GM12875 (cell line): Measurements from ENCODE around the gene KLHL28.

Source experiments
- H3K4me3 ChIP-seq: one replicate; pipeline ENCODE4 v1.5.1; 2011; ENCODE audit warnings: low read depth, low read length, control low read depth
- CTCF ChIP-seq: IDR thresholded peaks from 2 replicates; pipeline ENCODE4 v1.5.1; 2011; ENCODE audit warnings: low read depth, mild to moderate bottlenecking, control low read depth, inconsistent platforms, low read length, moderate library complexity, borderline replicate concordance; ENCODE audit not compliant: insufficient read depth

Gene KLHL28

DNA sequence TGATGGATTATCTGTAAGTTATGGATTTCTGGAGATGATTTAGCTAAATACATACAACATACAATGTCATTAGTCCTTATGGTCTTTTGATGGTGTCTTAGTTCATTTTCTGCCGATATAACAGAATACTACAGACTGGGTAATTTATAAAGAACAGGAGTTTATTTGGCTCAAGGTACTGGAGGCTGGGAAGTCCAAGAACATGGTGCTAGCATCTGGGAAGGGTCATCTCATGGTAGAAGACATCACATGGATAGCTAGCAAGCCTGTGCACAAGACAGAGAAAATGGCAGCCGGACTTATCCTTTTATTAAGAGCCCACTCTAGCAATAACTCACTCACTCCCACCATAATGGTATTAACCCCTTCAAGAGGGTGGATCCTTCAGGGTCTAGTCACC, 24.2 kb downstream of the KLHL28 start:
- no peak for TF ChIP-seq CTCF
- H3K4me3 ChIP-seq = no peak overlapping the region

- H3K4me3 ChIP-seq = no peak overlapping the region
- no peak for TF ChIP-seq CTCF
Measured at GRCh38 chr14:44935155-44935554, 26.6 kb downstream of the KLHL28 start.

GRCh38 chr14:44928793-44929192, 33.0 kb downstream of the KLHL28 start:
- no peak for TF ChIP-seq CTCF
- H3K4me3 ChIP-seq = no peak overlapping the region

- no peak for TF ChIP-seq CTCF
Measured at GRCh38 chr14:44914849-44915248, 46.9 kb downstream of the KLHL28 start.

DNA sequence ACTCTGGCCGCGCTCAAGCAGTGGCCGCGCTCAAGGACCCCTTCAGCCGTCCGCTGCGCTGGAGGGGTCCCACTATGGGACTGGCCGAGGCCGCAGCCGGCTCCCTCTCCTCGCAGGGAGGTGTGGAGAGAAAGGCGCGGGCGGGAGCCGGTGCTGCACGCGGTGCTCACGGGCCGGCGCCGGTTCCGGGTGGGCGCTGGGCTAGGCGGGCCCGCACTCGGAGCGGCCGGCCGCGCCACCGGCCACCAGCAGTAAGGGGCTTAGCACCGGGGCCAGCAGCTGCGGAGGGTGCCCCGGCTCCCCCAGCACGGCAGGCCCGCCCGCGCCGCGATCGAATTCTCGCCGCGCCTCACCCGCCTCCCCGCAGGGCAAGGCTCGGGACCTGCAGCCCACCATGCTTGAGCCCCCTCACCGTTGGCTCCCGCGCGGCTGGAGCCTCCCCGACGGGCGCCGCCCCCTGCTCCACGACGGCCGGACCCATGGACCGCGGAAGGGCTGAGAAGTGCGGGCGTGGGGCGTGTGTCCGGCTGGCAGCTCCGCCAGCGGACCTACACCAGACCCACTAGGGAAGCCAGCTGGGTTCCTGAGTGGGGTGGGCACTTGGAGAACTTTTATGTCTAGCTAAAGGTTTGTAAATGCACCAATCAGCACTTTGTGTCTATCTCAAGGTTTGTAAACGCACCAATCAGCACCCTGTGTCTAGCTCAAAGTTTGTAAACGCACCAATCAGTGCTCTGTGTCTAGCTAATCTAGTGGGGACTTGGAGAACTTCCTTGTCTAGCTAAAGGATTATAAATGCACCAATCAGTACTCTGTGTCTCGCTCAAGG, 49.5 kb downstream of the KLHL28 start:
- no peak overlapping the region for H3K4me3 ChIP-seq
- TF ChIP-seq CTCF = no peak

More at GRCh38 chr14:44914849-44915248, 46.9 kb downstream of the KLHL28 start:
- H3K4me3 ChIP-seq = no peak overlapping the region

DNA sequence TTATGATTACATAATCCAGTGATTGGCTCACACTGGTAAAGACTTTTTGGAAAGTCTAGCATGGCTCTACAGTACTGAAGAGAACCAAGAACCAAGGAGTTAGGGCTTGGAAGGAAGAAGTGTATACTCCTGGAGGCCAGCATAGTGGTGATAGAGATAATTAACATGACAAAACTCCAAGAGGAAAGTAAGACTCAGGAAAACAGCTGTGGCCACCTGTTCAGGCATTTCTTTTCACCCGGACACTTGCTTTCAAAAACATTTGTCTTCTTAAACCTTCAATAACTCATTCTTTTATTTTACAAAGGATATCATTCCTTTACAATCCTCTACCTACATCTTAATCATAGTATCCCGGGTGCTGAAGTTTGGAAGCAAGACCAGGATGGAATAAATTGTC, 50.9 kb downstream of the KLHL28 start:
- no peak for TF ChIP-seq CTCF
- no peak overlapping the region for H3K4me3 ChIP-seq

- no peak overlapping the region for H3K4me3 ChIP-seq
- no peak for TF ChIP-seq CTCF
Measured at GRCh38 chr14:44901696-44902095, 60.1 kb downstream of the KLHL28 start.
